Skin epidermis (tissue), 12 donors: ENCODE results near the gene SHANK2.
"Not testable (repeated sequence)": the region's sequence is repeated elsewhere in the genome, so short reads cannot be mapped to it uniquely, and the experiment has no call there.

ENCODE experiments used
- H3K27ac ChIP-seq, 21 experiments: fragments of 200-600 bp; sonication (generic) in 11 of 21; one replicate each; pipeline ENCODE4 v1.5.0; 2020; ENCODE audit warnings: mild to moderate bottlenecking in 3 of 21, inconsistent platforms in 2 of 21, moderate library complexity in 2 of 21
- H3K4me3 ChIP-seq, 7 experiments: fragments of 200-600 bp; sonication (generic) in 2 of 7; one replicate each; pipeline ENCODE4 v1.5.0; 2020; ENCODE audit warnings: inconsistent platforms in 2 of 7, mild to moderate bottlenecking in 2 of 7, moderate library complexity in 1 of 7

Gene SHANK2

DNA sequence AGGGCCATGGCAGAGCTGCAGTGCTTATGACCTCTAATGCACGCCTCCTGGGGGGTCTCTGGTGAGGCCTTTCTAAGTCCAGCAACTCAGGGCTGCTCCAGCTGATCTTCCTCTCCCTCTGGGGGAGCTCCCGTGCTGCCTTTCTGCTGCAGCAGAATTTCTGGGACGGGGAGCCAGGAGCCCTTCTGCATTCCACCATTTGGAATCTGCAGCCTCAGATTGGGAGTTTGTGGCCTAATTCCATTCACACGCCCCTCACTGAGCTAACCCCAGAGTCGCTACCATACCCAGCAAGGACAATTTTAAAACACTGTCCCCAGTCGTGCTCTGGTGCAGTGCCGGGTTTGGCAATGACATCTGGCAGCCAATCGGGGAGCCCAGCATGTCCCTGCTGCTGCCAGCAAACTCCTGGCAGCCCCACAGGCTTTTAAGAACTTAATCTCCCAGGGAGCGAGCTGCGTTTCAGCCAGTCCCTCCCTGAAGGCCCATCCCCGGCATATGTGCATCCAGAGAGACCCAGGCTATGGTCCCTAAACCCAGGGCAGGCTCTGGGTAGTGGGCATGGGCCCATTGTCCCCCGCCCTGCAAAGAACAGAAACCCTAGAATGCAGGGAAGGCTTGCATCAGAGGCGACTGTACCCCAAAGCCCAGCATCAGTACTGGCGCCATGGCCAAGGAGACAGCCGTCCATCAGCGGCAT lies 4.7 kb downstream of the SHANK2 start:
- H3K4me3 ChIP-seq = no peak overlapping the region
- H3K27ac ChIP-seq = no peak overlapping the region

DNA sequence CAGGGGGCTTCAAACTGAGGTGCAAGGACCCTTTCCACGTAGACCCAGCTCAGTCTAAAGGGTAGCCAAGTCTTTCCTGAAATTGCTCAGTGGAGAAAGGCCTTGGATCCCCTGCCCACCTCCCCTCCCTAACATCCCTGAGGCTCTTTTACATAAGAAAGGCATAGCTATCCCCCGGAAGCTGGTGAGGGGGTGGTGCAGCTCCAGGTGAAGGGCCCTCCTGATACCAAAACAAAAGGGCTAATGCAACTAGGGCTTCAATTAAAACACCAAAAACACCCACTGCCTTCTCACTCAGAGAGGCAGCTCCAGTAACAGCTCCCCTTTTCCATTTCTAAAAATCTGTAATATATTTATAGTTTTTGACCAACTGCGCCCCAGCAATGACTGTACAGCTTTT lies 5.8 kb downstream of the SHANK2 start:
- Histone ChIP-seq H3K27ac (no peak overlapping the region), H3K4me3 (no peak overlapping the region)

DNA sequence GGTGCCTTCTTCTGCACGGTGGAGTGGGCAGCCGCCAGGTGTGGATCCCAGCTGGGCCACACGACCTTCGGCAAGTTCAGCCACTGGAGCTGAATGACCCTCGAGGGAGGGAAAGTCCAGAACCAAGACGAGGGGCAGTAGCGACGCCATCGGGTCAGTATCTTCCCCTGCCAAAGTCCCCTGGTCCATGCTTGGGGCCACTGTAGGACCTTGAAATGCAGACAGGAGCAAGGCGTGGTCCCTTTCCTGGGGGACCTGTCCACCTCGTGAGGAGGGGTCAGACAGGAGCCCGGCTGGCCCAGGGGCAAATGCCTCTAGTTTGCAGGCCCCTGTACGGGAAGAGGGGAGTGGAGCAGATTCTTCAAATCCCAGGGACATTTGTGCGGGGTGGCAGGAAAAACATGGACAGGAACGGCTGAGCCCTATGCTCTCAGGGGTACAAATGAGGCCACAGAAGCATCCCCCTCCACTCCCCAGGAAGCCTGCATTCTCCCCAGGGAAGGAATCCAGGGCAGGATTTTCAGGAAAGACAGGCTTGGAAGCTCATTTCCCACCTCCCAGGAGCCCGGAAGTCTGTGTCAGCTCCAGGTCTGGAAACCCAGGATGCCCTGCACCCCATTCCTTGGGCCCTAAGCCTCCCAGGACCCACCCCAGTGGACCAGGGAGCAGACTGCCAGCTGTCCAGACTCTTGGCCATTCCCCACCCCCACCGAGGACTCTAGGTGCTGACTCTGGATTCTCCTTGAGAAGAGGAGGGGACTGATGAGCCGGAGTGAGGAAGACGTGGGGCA lies 6.6 kb downstream of the SHANK2 start:
- Histone ChIP-seq H3K4me3 (no peak overlapping the region), H3K27ac (no peak overlapping the region)

DNA sequence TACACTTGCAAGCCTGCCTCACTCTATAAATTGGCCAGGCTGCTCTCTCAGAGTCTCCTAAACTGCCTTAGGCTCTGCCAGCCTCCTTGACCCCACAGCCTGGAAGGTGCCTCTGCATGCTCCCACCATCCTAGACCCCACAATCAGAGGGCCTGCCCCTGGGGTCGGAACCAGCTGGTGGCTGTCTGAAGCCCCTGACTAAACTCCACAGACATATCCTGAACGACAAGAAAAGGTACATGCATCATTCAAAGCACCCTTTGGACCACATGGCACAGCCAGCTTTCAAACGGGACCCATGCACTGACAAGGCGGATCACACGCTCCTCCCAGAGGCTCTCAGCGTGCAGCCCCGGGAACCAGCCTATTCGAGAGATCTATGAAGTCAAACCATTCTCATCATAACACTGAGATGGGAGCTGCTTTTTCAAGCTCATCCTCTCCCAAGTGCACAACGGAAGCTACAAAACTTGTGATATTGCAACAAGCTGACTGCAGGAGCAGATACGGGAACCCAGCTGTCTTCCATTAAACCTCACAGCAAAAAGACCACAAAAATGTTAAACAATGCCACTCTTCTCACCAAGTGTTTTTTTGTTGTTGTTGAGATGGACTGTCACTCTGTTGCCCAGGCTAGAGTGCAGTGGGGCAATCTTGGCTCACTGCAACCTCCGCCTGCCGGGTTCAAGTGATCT lies 8.1 kb downstream of the SHANK2 start:
- H3K27ac ChIP-seq = no peak overlapping the region
- no peak overlapping the region for H3K4me3 ChIP-seq

DNA sequence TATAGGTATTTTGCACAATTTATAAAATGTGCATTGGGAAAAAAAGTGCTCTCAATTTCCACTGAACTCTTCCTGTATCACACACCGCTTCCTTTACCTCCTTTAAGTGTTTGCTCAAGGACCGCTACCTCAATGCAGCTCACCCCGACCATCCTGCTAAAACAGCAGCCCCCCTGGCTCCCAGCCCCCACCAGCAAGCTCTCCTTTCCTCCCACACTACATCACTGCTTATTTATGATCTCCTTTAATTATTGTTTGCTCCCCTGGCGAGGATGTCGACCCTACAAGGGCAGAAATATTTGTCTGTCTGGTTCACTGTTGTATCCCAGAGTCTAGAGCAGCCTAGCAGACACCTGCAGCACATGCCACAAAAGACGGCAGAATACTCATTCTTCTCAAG lies 10.0 kb downstream of the SHANK2 start:
- H3K4me3 ChIP-seq = no peak overlapping the region
- no peak overlapping the region for H3K27ac ChIP-seq

DNA sequence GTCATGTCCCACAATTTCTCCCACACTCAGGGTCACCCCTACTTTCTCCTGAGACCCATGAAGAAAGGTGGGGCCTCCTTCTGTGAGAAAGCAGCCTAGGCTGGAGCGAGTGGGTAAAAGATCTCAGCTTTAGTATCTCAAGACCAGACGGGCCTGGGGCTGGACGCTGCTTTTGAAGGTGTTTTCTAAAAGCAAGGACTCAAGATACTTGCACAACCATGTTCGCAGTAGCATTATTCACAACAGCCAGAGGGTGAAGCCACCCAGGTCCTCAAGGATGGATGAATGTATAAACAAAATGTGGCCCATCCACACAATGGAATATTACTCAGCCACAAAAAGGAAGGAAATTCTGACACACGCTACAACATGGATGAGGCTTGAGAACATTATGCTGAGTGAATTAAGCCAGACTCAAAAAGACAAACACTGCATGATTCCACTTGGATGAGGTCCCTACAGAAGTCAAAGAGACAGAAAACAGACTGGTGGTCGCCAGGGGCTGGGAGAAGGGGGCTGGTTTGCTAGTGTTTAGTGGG lies 10.6 kb downstream of the SHANK2 start:
- Histone ChIP-seq H3K27ac (no peak overlapping the region), H3K4me3 (no peak overlapping the region)

DNA sequence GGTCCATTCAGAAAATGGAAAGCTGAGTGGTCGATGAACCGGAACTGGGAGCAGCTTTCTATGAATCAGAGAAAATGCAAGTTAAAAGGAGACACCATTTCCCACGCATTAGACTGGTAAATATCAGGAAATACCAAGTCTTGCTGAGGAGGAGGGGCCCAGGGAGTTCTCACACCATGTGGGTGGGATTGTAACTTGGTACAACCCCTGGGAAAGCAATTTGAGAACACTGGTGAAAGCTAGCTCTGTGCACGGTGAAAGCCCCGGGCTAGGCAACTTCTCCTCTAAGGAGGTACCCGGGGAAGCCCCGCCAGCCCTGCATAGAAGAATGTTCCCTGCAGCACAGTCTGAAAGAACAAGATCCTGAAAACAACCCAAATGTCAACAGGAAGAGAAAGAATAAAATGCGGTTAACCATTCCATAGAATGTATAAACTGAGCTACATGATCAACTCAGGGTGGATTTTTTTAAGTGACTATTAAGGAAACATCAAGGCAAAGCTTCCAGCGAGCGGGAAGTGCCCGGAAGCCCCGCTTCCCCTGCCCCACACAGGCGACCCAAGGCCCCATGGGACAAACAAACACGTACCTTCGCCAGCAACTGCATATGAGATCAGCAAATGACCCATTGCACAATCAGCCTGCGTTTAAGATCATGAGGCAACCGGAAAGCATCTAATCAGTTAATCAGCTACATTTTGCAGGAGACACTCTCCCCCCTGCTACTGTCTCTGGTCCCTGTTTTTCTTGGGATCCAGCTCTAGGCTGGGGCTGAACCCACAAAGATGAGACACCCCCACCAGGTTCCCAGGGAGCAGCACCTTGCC lies 11.3 kb downstream of the SHANK2 start:
- no peak overlapping the region for H3K4me3 ChIP-seq
- H3K27ac ChIP-seq = no peak overlapping the region

DNA sequence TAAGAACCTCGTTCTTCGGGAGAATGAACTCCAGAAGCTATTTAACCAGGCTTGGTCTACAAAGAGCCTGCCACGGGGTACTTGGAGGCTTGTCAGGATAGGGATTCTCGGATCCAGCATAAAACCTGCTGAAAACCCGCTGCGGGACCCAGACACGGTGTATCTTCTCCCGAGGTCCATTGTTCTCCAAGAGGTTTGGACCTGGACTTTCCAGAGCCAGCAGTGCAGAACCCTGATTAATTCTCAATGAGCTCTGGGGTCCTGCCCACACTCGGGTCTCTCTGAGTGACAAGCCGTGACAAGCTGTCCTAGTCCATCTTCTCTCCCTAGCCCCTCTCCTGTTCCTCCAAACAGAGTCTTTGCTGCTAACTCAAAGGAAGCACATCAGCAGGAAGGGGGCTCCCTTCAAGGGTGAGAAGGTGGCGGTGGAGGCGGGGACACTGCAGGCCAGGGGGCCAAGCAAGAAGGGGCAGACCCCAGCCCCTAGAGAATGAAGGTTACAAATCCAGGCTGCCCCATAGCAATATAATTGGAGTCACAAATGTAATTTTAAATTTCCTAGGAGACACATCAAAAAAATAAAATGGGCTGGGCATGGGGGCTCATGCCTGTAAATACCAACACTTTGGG lies 12.2 kb downstream of the SHANK2 start:
- no peak overlapping the region for H3K27ac ChIP-seq
- no peak overlapping the region for H3K4me3 ChIP-seq

DNA sequence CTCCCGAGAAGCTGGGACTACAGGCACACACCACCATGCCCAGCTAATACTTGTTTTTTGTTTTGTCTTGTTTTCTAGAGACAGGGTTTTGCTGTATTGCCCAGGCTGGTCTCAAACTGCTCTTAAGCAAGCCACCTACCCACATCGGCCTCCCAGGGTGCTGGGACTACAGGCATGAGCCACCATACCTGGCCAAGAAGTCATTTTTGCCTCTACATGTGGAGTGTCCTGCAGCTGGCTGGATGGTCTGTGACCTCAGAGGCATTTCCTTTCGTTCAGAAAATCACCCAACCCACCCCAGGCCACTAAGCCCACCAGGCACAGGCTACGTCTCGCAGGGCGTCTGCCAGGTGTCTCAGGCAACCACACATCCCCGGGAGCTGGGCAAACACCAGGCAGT lies 12.8 kb downstream of the SHANK2 start:
- Histone ChIP-seq H3K27ac (no peak overlapping the region), H3K4me3 (no peak overlapping the region)

DNA sequence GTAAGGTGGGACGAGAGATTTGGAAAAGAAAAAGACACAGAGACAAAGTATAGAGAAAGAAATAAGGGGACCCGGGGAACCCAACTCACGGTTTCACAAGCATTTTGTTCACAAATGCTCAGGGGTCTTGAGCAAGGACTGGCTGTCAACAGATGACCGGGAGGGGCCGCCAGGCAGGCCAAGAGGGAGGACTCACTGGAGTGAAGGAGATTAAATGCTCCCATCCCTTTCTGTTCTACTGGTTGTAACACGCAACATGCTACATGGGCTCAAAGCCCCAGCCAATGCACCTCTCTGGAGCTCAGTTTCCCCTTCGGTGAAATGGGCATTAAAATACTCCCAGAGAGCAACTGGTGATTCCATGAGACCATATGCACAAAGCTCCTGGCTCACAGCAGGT lies 13.4 kb downstream of the SHANK2 start:
- H3K4me3 ChIP-seq = no peak overlapping the region
- H3K27ac ChIP-seq = no peak overlapping the region

DNA sequence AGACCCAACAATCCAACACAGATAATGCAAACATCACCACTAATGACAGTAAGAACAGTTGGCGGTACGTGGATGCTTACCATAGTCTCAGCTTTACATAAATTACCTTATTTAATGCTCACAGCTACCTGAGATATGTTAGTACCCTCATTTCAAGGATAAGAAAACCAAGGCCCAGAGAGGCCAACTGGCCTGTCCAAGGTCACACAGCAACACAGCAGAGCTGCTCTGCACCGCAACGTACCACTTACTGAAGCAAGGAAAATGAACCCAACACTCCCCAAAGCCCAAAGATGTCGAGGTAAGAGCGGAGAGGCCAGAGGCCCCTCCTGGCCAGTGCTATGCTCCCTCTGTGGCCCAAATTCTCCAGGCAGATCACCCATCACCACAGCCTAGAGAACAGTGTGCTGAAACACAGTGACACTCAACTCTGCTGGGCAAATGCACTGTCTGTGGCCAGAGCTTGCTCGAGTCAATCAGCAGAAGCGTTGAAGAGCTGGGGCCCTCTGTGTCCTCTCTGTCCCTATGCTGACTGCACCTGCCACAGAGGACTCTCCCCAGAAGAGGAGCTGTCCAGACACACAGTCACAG lies 14.0 kb downstream of the SHANK2 start:
- Histone ChIP-seq H3K27ac (no peak overlapping the region), H3K4me3 (no peak overlapping the region)

DNA sequence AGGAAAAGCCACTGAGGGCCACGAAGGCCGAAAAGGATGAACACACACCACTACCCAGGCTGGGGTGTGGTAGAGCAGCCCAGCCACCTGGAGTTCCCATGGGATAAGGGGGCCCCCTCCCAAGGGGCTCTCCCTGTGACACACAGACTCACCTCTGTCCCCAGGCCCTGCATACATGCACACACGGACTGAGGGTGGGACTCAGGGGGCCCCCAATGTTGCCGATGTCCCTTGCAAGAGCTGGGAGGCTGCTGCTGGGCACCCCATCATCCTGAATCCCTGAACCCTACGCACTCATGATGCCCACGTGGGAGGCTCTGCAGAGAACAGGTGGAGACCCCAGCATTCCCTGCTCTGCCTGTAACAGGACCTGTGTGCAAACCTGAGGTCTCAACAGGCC lies 14.5 kb downstream of the SHANK2 start:
- Histone ChIP-seq H3K4me3 (no peak overlapping the region), H3K27ac (no peak overlapping the region)

DNA sequence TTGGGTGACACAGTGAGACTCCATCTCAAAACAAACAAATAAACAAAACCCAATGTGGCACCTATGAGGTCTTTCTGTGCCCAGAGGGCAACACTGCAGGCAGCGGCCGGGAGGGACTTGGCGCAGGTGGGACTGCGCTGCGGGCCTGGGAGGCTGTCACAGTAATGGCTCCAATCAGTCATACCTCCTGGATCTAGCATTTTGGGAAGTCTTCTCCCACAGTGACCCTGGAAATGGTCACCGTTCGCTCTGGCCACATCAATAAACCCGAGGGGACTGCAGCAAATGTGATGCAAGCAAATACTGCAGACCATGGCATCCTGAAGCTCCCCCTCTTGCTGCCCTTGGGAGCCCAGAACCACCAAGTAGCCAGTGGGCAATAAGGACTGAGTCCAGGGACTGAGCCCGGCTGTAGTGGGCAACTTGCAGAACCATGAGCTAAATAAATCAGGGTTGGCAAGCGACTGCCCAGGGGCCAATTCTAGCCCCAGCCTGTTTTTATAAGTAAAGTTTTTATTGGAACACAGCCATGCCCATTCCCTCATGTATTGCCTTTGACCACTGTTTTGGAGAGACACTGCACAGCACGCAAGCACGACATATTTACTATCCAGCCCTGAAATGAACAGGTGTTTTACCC lies 15.4 kb downstream of the SHANK2 start:
- Histone ChIP-seq H3K4me3 (no peak overlapping the region), H3K27ac (no peak overlapping the region)

DNA sequence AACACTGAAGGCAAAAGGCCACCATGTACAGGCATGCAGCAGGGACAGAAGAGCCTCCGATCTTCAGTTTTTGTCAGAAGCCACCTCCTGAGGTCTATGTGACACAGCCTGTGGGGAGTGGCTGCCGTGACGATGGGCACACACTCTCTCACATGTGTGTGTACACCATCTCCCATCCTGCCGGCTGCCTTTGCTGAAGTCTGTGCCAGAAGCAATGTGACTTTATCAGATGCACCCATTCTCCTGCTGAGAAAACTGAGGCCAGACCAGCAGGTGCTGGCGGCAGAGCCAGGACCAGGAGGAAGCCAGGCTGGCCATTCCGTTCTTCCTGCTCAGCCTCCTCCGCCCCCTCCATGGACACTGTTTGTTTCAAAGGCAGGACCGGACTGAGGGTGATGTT lies 16.7 kb downstream of the SHANK2 start:
- no peak overlapping the region for H3K4me3 ChIP-seq
- no peak overlapping the region for H3K27ac ChIP-seq

DNA sequence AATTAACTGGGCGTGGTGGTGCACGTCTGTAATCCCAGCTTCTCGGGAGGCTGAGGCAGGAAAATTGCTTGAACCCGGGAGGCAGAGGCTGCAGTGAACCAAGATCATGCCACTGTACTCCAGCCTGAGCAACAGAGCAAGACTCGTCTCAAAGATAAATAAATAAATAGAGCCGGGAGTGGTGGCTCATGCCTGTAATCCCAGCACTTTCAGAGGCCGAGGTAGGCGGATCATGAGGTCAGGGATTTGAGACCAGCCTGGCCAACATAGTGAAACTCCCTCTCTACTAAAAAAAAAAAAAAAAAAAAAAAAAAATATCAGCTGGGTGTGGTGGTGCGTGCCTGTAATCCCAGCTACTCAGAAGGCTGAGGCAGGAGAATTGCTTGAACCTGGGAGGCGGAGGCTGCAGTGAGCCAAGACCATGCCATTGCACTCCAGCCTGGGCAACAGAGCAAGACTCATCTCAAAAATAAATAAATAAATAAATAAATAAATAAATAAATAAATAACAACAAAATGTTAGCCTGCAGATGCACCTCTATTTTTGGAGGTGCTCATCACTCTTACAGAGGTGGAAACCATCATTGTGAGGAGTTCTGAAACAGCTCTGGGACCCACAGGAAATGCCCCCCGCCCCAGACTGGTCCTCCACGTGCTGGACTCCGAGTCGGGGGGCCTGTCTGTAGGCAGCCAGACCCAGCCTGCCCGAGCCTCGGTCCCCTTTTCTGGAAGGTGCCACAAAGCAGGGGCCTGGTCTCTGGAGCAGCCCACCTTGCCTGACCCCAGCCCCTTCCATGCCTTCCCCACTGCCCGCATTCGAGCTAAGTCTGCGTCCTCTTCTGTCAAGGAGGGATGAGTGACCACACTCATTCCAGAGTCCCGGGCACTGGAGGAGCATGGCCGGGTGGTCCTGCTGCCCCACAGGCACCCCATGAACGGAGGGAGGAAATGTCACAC lies 18.2 kb downstream of the SHANK2 start:
- H3K4me3 ChIP-seq, H3K27ac ChIP-seq: not testable (repeated sequence)

DNA sequence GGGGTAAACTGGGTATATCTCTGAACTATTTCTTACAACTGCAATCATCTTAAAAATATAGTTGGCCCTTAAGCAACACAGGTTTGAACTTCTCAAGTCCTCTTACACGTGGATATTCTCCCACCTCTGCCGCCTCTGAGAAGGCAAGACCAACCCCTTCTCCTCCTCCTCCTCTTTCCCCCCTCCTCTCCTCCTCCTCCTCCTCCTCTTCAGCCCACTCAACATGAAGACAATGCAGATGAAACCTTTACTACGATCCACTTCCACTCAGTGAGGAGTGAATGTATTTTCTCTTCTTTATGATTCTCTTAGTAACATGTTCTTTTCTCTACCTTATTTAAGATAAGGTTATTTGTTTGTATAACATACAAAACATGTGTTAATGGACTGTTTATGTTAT lies 20.0 kb downstream of the SHANK2 start:
- Histone ChIP-seq H3K4me3 (no peak overlapping the region), H3K27ac (no peak overlapping the region)

DNA sequence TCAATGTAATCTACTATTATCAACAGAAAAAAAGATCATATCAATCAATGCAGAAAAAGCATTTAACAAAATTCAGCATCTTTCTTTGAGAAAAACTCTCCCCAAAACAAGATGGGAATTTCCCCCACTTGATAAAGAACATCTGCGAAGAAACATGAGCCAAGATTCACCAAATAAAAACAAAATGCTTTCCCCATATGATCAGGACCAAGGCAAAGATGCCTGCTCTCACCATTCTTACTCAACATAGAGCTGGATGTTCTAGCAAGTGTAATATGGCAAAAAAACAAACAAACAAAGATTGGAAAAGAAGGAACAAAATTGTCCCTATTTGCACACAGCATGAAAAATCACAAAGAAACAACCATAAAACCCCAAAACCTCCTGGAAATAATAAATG lies 23.4 kb downstream of the SHANK2 start:
- no peak overlapping the region for H3K4me3 ChIP-seq
- no peak overlapping the region for H3K27ac ChIP-seq
